Stimulated activated CD8-positive, alpha-beta memory T cell treated with anti-CD3 and anti-CD28 coated beads, Interleukin-12 subunit alpha, Interleukin-12 subunit beta, amount 100 ng/mL, for 24 hours (primary cell): ENCODE results near the gene KRT78.
"Not testable (repeated sequence)": the region's sequence is repeated elsewhere in the genome, so short reads cannot be mapped to it uniquely, and the experiment has no call there.

ENCODE experiments used
- DNase-seq: peaks from one replicate; pipeline ENCODE4 v3.0.0-alpha.2; 2020; ENCODE audit errors: extremely low read depth

Gene KRT78

GRCh38 chr12:52797529-52797894, 51.3 kb downstream of the KRT78 start:
- no peak for DNase-seq

DNA sequence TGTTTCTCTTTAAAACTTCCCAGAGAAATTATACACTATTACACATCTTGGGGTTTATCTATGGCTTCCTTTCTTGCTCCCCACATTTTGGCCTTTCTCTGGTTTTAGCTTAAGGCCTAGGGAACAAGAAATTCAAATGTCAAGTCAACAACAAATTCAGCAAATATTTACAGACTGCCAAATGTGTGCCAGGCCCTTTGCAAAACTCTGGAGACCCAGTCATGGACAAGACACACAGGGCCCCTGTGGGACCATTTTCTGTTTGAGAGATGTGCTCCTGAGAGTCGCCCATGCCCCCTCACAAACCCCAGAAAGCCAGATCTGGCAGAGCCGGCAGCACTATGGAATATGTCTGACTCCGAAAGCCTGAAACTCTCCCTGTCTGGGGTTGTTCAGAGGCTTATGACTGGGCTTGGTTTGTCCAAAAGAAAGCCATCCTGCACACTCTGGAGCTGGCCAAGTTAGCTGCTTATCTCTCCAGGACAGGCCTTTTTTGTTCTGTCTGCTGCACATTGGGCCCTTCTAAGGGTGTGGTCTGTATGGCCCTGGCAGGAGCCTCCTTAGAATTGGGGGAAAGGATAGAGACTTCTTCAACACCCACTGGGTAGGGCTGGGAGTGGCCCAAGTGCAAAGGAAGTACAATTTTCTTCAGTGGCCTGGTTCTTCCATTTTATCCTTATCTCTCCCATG, 51.8 kb downstream of the KRT78 start:
- no peak for DNase-seq

- no peak for DNase-seq
These were observed 52.4 kb downstream of the KRT78 start for GRCh38 chr12:52796429-52796794.

- no peak for DNase-seq
These were observed 52.9 kb downstream of the KRT78 start, which contains the start of gene KRT3 for GRCh38 chr12:52795694-52796428. TSS of gene KRT3 (minus strand) at chr12:52796117. CDS start at chr12:52796042, 75 bp downstream.

DNA sequence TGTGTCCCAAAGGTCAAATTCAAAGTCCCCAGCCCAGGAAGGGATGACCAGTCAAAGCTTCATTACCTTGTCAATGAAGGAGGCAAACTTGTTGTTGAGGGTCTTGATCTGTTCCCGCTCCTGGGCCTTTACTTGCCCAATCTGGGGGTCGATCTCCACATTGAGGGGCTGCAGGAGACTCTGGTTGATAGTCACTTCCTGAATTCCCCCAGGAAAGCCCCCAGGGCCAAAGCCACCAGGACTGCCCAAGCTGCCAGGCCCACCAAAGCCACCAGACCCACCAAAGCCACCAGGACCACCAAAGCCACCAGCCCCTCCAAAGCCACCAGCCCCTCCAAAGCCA, 53.5 kb downstream of the KRT78 start:
- not testable (repeated sequence) for DNase-seq

- DNase-seq = no peak
These were observed 54.1 kb downstream of the KRT78 start for GRCh38 chr12:52794479-52795331.

- no peak for DNase-seq
These were observed 56.4 kb downstream of the KRT78 start for GRCh38 chr12:52792185-52793029.

- DNase-seq = no peak
These were observed 57.3 kb downstream of the KRT78 start for GRCh38 chr12:52791271-52792184.

DNA sequence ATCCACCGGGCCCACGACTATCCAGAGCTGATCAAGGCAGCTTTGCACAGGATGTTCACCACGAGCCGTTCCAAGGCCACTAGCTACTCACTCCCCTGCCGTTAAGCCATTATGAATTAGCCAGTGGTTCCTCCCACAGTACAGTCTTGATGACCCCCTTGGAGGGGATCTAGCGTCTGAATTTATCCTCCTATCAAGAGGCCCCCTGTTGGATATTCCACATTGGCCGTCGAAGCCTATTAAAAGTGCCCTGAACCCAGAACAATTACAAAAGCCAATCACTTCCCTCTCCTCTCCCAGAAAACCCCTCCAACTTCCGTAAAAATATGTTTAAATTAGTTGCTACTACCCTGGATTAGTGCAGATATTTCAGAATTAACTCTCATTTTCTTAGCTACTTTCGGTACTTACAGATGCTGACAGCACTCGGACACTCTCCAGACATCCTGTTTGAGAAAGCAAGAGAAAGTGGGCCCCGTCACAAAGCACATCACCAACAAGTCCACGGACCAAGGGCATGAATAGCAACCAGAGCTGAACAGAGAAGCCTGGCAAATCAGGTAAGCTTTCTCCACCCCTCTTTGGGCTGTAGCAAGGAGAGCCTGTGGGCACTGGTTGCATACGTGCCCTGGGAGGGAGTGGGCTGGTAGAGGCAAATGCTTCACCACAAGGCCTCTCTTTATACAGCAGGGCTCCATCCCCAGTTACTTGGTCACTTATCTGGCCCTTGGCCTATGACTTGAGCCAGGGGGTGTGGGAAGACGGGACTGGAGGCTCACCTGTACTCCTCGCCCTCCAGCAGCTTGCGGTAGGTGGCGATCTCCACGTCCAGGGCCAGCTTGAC, 58.1 kb downstream of the KRT78 start:
- DNase-seq = no peak

GRCh38 chr12:52789637-52790426, 59.0 kb downstream of the KRT78 start:
- no peak for DNase-seq

DNA sequence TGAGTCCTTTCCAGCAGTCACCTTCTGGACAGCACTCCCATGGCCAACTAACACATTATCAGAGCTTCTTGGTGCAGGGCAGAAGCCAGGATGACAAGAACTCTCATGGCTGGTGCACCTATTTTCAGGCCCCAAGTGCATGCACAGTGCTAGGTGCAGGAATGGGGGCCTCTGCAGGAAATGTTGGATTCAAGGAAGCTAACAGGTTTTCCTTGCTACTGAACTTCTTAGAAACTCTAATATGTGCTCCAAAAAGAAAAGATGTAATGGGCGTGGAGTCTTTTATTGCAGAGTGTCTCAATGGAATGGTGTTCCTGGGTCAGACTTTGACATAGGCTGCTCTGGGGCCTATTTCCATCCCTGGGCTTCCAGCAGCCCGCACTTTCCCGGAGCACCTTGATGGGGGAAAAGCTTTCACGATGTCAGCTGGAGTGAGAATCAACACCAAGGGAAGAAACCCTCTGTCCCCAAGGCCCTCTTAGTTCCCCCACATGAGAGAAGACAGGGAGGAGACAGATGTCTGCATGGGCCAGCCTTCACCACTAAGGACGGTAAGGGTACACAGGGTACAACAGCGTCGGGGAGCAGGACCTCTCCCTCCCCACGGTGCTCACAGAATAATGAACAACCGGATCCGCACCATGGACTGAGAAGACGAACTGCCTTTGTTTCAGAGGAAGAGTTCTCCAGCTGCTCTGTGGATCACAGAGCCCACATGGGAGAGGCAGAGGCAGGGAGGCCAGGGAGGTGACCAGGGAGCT, 59.7 kb downstream of the KRT78 start:
- DNase-seq = no peak

GRCh38 chr12:52788192-52788875, 60.5 kb downstream of the KRT78 start:
- no peak for DNase-seq
